ENCODE measurements around the gene LAIR2.

GRCh38 chr19:54541712-54542111 lies 39.1 kb downstream of the LAIR2 start:
- TF ChIP-seq CTCF (IDR thresholded peaks at IDR 0.05), result no peak
- TF ChIP-seq POLR2AphosphoS5 (IDR thresholded peaks at IDR 0.05), result no peak
- no peak for TF ChIP-seq POLR2A (IDR thresholded peaks at IDR 0.05)
- no peak for TF ChIP-seq EP300 (IDR thresholded peaks at IDR 0.05)
